H9 (cell line): ENCODE measurements around the gene CYP2C9. TPM values are rescaled to one million over a fixed set of nuclear protein-coding genes. Genes with fewer than 3 reads are reported as not detected.
"Not testable (repeated sequence)": the region's sequence is repeated elsewhere in the genome, so short reads cannot be mapped to it uniquely, and the experiment has no call there.

Experiments used
- DNase-seq: peaks from one replicate; pipeline ENCODE4 v3.0.0-alpha.2; 2017
- H2AFZ ChIP-seq: one replicate; pipeline ENCODE4 v1.6.1; 2013; ENCODE audit warnings: mild to moderate bottlenecking, low read length, control low read depth, moderate library complexity
- H2AK5ac ChIP-seq: 2 replicates; pipeline ENCODE4 v1.6.1; 2013; ENCODE audit warnings: low read length, control low read depth, mixed read lengths; ENCODE audit not compliant: insufficient read length
- H2BK120ac ChIP-seq: one replicate; pipeline ENCODE4 v1.6.1; 2013; ENCODE audit warnings: low read depth, mild to moderate bottlenecking, low read length, control low read depth, inconsistent platforms; ENCODE audit not compliant: poor library complexity, severe bottlenecking
- H2BK12ac ChIP-seq: 2 replicates; pipeline ENCODE4 v1.6.1; 2013; ENCODE audit warnings: low read length, control low read depth, mixed read lengths, low read depth; ENCODE audit not compliant: insufficient read length
- H2BK15ac ChIP-seq: 2 replicates; pipeline ENCODE4 v1.6.1; 2013; ENCODE audit warnings: low read depth, low read length, control low read depth
- H2BK20ac ChIP-seq: one replicate; pipeline ENCODE4 v1.6.1; 2013; ENCODE audit warnings: low read depth, mild to moderate bottlenecking, low read length, control low read depth, inconsistent platforms; ENCODE audit not compliant: poor library complexity, severe bottlenecking
- H2BK5ac ChIP-seq: 2 replicates; pipeline ENCODE4 v1.6.1; 2013; ENCODE audit warnings: low read length, control low read depth, mixed read lengths; ENCODE audit not compliant: insufficient read length
- H3K14ac ChIP-seq: 2 replicates; pipeline ENCODE4 v1.6.1; 2013; ENCODE audit warnings: low read length, control low read depth; ENCODE audit not compliant: insufficient read depth
- H3K18ac ChIP-seq: 2 replicates; pipeline ENCODE4 v1.6.1; 2013; ENCODE audit warnings: low read depth, mild to moderate bottlenecking, mixed read lengths, low read length, control low read depth; ENCODE audit not compliant: insufficient read length
- H3K23ac ChIP-seq: 2 replicates; pipeline ENCODE4 v1.6.1; 2013; ENCODE audit warnings: low read length, control low read depth, mixed read lengths, low read depth; ENCODE audit not compliant: insufficient read length
- H3K23me2 ChIP-seq: 2 replicates; pipeline ENCODE4 v1.6.1; 2013; ENCODE audit warnings: low read depth, mild to moderate bottlenecking, mixed read lengths, low read length, control low read depth; ENCODE audit not compliant: insufficient read length, poor library complexity, severe bottlenecking
- H3K27ac ChIP-seq: 2 replicates; pipeline ENCODE4 v1.5.1; 2013; ENCODE audit warnings: low read length, control low read depth, mixed read lengths, low read depth; ENCODE audit not compliant: insufficient read length
- H3K27me3 ChIP-seq: 2 replicates; pipeline ENCODE4 v1.6.1; 2013; ENCODE audit warnings: low read length, control low read depth, inconsistent platforms; ENCODE audit not compliant: insufficient read depth
- H3K4ac ChIP-seq: 2 replicates; pipeline ENCODE4 v1.6.1; 2013; ENCODE audit warnings: low read depth, mild to moderate bottlenecking, control low read depth, inconsistent platforms, low read length, moderate library complexity
- H3K4me1 ChIP-seq: 2 replicates; pipeline ENCODE4 v1.6.1; 2013; ENCODE audit warnings: low read length, control low read depth, inconsistent platforms; ENCODE audit not compliant: insufficient read depth
- H3K4me2 ChIP-seq: 2 replicates; pipeline ENCODE4 v1.6.1; 2013; ENCODE audit warnings: low read length, control low read depth, mixed read lengths; ENCODE audit not compliant: insufficient read length, insufficient read depth
- H3K56ac ChIP-seq: 2 replicates; pipeline ENCODE4 v1.6.1; 2013; ENCODE audit warnings: low read depth, mild to moderate bottlenecking, mixed read lengths, low read length, control low read depth; ENCODE audit not compliant: insufficient read length
- H3K79me1 ChIP-seq: 2 replicates; pipeline ENCODE4 v1.6.1; 2013; ENCODE audit warnings: low read depth, mild to moderate bottlenecking, moderate library complexity, low read length, control low read depth, inconsistent platforms; ENCODE audit not compliant: insufficient read depth, poor library complexity, severe bottlenecking
- H3K79me2 ChIP-seq: 2 replicates; pipeline ENCODE4 v1.6.1; 2013; ENCODE audit warnings: low read length, control low read depth, inconsistent platforms; ENCODE audit not compliant: insufficient read depth
- H3K9ac ChIP-seq: 2 replicates; pipeline ENCODE4 v1.6.1; 2013; ENCODE audit warnings: low read length, control low read depth, mixed read lengths; ENCODE audit not compliant: insufficient read length; ENCODE audit errors: extremely low read depth
- H3K9me3 ChIP-seq: one replicate; pipeline ENCODE4 v1.6.1; 2013; ENCODE audit warnings: low read depth, low read length, inconsistent platforms; ENCODE audit not compliant: control insufficient read depth
- H3T11ph ChIP-seq: one replicate; pipeline ENCODE4 v1.6.1; 2013; ENCODE audit warnings: mild to moderate bottlenecking, low read length, control low read depth, inconsistent platforms
- H4K20me1 ChIP-seq: one replicate; pipeline ENCODE4 v1.6.1; 2013; ENCODE audit not compliant: control insufficient read depth, insufficient read length, insufficient read depth
- H4K5ac ChIP-seq: 2 replicates; pipeline ENCODE4 v1.6.1; 2013; ENCODE audit warnings: low read depth, mild to moderate bottlenecking, mixed read lengths, low read length, control low read depth; ENCODE audit not compliant: insufficient read length
- H4K8ac ChIP-seq: replicated peaks from 2 replicates; pipeline ENCODE4 v1.6.1; 2013; ENCODE audit warnings: low read length, control low read depth, mixed read lengths, low read depth; ENCODE audit not compliant: insufficient read length
- H4K91ac ChIP-seq: 2 replicates; pipeline ENCODE4 v1.6.1; 2013; ENCODE audit warnings: low read depth, mild to moderate bottlenecking, moderate library complexity, mixed read lengths, low read length, control low read depth; ENCODE audit not compliant: insufficient read length
- H3K27ac Mint-ChIP-seq, 3 experiments: 2 replicates in 2 of 3; 3 replicates in 1 of 3; pipeline ENCODE4 v1.8.0; 2020 to 2021; ENCODE audit warnings: mixed read lengths in 3 of 3, mild to moderate bottlenecking in 1 of 3, moderate library complexity in 1 of 3
- H3K27me3 Mint-ChIP-seq: 2 replicates; pipeline ENCODE4 v1.8.0; 2021; ENCODE audit warnings: low read depth, mild to moderate bottlenecking, moderate library complexity, mixed read lengths
- H3K36me3 Mint-ChIP-seq, 3 experiments: 2 replicates in 2 of 3; 3 replicates in 1 of 3; pipeline ENCODE4 v1.8.0; 2020 to 2021; ENCODE audit warnings: low read depth in 3 of 3, mixed read lengths in 3 of 3; ENCODE audit not compliant: insufficient read depth in 1 of 3
- H3K4me1 Mint-ChIP-seq, 2 experiments: 2 replicates each; pipeline ENCODE4 v1.8.0; 2020; ENCODE audit warnings: mixed read lengths in 2 of 2
- H3K4me3 Mint-ChIP-seq, 2 experiments: 2 replicates in 1 of 2; 3 replicates in 1 of 2; pipeline ENCODE4 v1.8.0; 2020 to 2021; ENCODE audit warnings: mild to moderate bottlenecking in 2 of 2, mixed read lengths in 2 of 2, moderate library complexity in 1 of 2
- H3K9me3 Mint-ChIP-seq, 2 experiments: 2 replicates in 1 of 2; 3 replicates in 1 of 2; pipeline ENCODE4 v1.8.0; 2020; ENCODE audit warnings: mild to moderate bottlenecking in 2 of 2, mixed read lengths in 2 of 2, moderate library complexity in 1 of 2
- WGBS: extraction: QIAGEN DNeasy Blood & Tissue Kit; methylation state at CpG from one replicate; pipeline ENCODE4 v1.1.7; 2013; ENCODE audit warnings: missing lambda C conversion rate, low lambda C conversion rate, mixed read lengths; ENCODE audit not compliant: insufficient read length; ENCODE audit errors: extremely low coverage; 5-methylcytosine and 5-hydroxymethylcytosine counted together
- total RNA-seq: library from RNA; stranded (reverse); gene quantifications from 2 replicates; pipeline ENCODE4 v1.2.1, GENCODE V29; 2021
- TF ChIP-seq, protein P1 (sequence below): fragments of 200-600 bp; sonication (generic); conservative IDR thresholded peaks from 3 replicates; pipeline ENCODE4 v1.8.0; 2021; ENCODE audit warnings: antibody characterized with exemption, mild to moderate bottlenecking

The CYP2C9 gene
- total RNA-seq, 1 experiment from 2014 or later: not detected

DNA sequence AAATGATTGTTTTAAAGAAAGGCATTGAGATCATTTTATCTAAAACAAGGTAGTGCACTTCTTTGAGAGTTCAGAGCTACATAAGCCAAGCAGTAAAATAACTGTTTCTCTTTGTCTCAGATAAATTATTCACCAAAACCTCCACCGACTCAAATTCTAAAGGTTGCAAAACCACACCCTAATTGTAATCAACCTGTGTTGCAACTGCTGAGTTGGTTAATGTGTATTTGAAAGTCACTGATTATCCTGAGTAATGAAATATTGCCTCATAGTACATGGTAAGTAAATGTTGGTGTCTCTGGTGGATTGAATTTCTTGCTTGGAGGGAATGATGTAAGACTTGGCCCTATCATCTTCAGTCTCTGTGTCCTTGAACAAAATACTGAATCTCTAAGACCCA, 35.9 kb upstream of the CYP2C9 start:
- no peak overlapping the region for H4K8ac ChIP-seq
- no peak overlapping the region for H3K9ac ChIP-seq
- no peak for DNase-seq
- H3K18ac ChIP-seq: no peak overlapping the region
- no peak overlapping the region for H3K56ac ChIP-seq
- peaks cover 2 to 9% (median 4%) of the 10 kb centered on the region in 3 experiments; a peak in 3 of 7 replicates for H3K36me3 Mint-ChIP-seq
- no CpG with 5 or more reads among the region's 1 CpG for WGBS
- H3K79me2 ChIP-seq: no peaks in the 10 kb centered on the region
- H3K4me1 ChIP-seq: no peaks in the 10 kb centered on the region
- H3K9me3 Mint-ChIP-seq: peaks cover 32 to 44% of the 10 kb centered on the region in 2 experiments
- no peak overlapping the region for H2BK12ac ChIP-seq
- H2BK15ac ChIP-seq: no peak overlapping the region
- H3K4ac ChIP-seq: no peak overlapping the region
- no peak overlapping the region for H3T11ph ChIP-seq
- TF ChIP-seq, protein P1, sequence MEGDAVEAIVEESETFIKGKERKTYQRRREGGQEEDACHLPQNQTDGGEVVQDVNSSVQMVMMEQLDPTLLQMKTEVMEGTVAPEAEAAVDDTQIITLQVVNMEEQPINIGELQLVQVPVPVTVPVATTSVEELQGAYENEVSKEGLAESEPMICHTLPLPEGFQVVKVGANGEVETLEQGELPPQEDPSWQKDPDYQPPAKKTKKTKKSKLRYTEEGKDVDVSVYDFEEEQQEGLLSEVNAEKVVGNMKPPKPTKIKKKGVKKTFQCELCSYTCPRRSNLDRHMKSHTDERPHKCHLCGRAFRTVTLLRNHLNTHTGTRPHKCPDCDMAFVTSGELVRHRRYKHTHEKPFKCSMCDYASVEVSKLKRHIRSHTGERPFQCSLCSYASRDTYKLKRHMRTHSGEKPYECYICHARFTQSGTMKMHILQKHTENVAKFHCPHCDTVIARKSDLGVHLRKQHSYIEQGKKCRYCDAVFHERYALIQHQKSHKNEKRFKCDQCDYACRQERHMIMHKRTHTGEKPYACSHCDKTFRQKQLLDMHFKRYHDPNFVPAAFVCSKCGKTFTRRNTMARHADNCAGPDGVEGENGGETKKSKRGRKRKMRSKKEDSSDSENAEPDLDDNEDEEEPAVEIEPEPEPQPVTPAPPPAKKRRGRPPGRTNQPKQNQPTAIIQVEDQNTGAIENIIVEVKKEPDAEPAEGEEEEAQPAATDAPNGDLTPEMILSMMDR: no peak
- H2BK20ac ChIP-seq: no peak overlapping the region
- no peaks in the 10 kb centered on the region; the same call in 1 of the 2 replicates for H3K27me3 Mint-ChIP-seq
- H3K4me1 Mint-ChIP-seq: no peaks in the 10 kb centered on the region
- no peak overlapping the region for H3K4me2 ChIP-seq
- H3K9me3 ChIP-seq: no peaks in the 10 kb centered on the region
- H3K14ac ChIP-seq: no peak overlapping the region
- H2BK5ac ChIP-seq: no peak overlapping the region
- no peaks in the 10 kb centered on the region for H3K27me3 ChIP-seq
- no peak overlapping the region for H2BK120ac ChIP-seq
- no peak overlapping the region for H3K23ac ChIP-seq
- H3K4me3 Mint-ChIP-seq: no peak overlapping the region
- no peak overlapping the region for H4K5ac ChIP-seq
- no peaks in the 10 kb centered on the region for H3K23me2 ChIP-seq
- H3K27ac Mint-ChIP-seq: no peak overlapping the region
- no peak overlapping the region for H2AFZ ChIP-seq
- H2AK5ac ChIP-seq: no peak overlapping the region
- H3K79me1 ChIP-seq: no peaks in the 10 kb centered on the region
- H4K20me1 ChIP-seq: no peaks in the 10 kb centered on the region
- H3K27ac ChIP-seq: no peak overlapping the region
- no peak overlapping the region for H4K91ac ChIP-seq

DNA sequence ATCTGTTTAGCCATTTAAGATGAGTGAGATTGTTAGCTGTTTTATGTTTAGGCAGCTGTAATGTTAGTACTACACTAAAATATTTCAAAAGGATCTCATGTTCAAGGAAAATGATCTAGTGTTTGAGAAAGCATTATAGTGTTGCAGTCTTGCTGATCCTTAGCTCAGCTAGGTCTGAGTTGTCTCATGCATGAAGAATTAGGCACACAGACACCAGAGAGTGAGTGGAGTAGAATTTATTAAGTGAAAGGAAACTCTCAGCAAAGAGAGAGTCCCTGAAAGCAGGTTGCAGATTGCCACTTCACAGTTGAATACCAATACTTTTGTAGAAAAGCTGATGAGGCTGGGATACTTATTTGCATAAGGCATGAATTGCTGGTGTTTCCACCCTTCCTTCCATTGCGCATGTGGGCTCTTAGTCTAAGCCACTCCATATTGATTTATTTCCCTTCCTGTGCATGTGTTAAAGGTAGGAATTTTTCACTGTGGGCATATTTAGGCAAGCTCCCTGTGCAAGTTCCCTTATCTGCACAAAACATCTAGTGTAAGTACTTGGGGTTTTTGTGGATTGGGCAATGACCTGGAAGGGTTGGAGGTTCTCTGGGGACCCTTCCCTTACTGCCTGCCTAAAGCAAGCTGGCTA, 33.8 kb upstream of the CYP2C9 start:
- not testable (repeated sequence) for H3K9ac ChIP-seq, H3K4me1 Mint-ChIP-seq, H3K27me3 ChIP-seq, H3K9me3 ChIP-seq, H3T11ph ChIP-seq, H2AFZ ChIP-seq, H2BK5ac ChIP-seq, H3K79me2 ChIP-seq, H3K79me1 ChIP-seq, H3K23me2 ChIP-seq, H3K27me3 Mint-ChIP-seq, H3K56ac ChIP-seq, H4K5ac ChIP-seq, H4K20me1 ChIP-seq, H2BK12ac ChIP-seq, H2BK15ac ChIP-seq, H3K23ac ChIP-seq, H2BK20ac ChIP-seq, H3K27ac ChIP-seq, H3K4me3 Mint-ChIP-seq, H3K4me1 ChIP-seq, H4K8ac ChIP-seq, H3K4me2 ChIP-seq, H3K18ac ChIP-seq, DNase-seq, H2BK120ac ChIP-seq, H3K27ac Mint-ChIP-seq, H4K91ac ChIP-seq, H3K4ac ChIP-seq, H3K14ac ChIP-seq, H2AK5ac ChIP-seq
- Mint-ChIP-seq H3K9me3 (peaks cover 36 to 45% of the 10 kb centered on the region in 2 experiments), H3K36me3 (peaks cover 5 to 11% (median 6%) of the 10 kb centered on the region in 3 experiments; a peak in 5 of 7 replicates)
- WGBS: no CpG with 5 or more reads among the region's 1 CpG
